Transverse colon (tissue), 4 donors: ENCODE measurements around the gene TPRG1L.

Experiments used
- CTCF ChIP-seq, 5 experiments: fragments of 200-600 bp in 3 of 5; fragments of 450-650 bp in 2 of 5; sonication (generic) in 3 of 5; IDR thresholded peaks; 1 replicate in 2 of 5; 2 replicates in 3 of 5; pipeline ENCODE4 v1.5.1; 2016 to 2017; ENCODE audit warnings: antibody characterized with exemption in 5 of 5, inconsistent platforms in 3 of 5, mild to moderate bottlenecking in 2 of 5, moderate library complexity in 1 of 5
- POLR2AphosphoS5 ChIP-seq, 3 donors: sonication (generic); formaldehyde crosslinking; IDR thresholded peaks; one replicate each; pipeline ENCODE4 v1.6.1; 2016; ENCODE audit warnings: antibody characterized with exemption in 3 of 3

GRCh38 chr1:3672231-3672970, 47.6 kb downstream of the TPRG1L start:
- no peak for TF ChIP-seq CTCF (IDR thresholded peaks at IDR 0.05)
- TF ChIP-seq POLR2AphosphoS5 (IDR thresholded peaks at IDR 0.05) = no peak
